ENCODE results near the gene XCL2. TPM values are rescaled to one million over a fixed set of nuclear protein-coding genes. Genes with fewer than 3 reads are reported as not detected.
"Not testable (repeated sequence)": the region's sequence is repeated elsewhere in the genome, so short reads cannot be mapped to it uniquely, and the experiment has no call there.

XCL2 gene
- not detected for total RNA-seq

GRCh38 chr1:168543840-168544498 is at the start of gene XCL2:
XCL2 (minus strand) TSS chr1:168543997; CDS start chr1:168543964, 33 bp downstream.
- not testable (repeated sequence) for H3K4me3 ChIP-seq, H3K9me3 ChIP-seq, H3K27ac ChIP-seq

GRCh38 chr1:168591641-168592250 is 47.9 kb upstream of the XCL2 start:
- intact Hi-C loops (cut with DNase I) = no loop called here
- peaks cover 0 to 2% of the 10 kb centered on the region in 2 donors for H3K9me3 ChIP-seq
- H3K4me1 ChIP-seq = no peaks in the 10 kb centered on the region
- no peak overlapping the region for H3K27ac ChIP-seq
- DNase-seq (ENCODE audit: low spot score in 2 of 2) = no peak
- no peaks in the 10 kb centered on the region for H3K36me3 ChIP-seq
- H3K4me3 ChIP-seq = no peak overlapping the region
- H3K27me3 ChIP-seq = no peaks in the 10 kb centered on the region
- TF ChIP-seq CTCF (IDR thresholded peaks at IDR 0.05) = no peak

More at GRCh38 chr1:168543840-168544498, at the start of gene XCL2:
- H3K4me1 ChIP-seq; H3K27me3 ChIP-seq; intact Hi-C loops (cut with DNase I); DNase-seq (ENCODE audit: low spot score in 2 of 2); H3K36me3 ChIP-seq: not testable (repeated sequence)

- no peaks in the 10 kb centered on the region for H3K9me3 ChIP-seq
- no peak for TF ChIP-seq CTCF (IDR thresholded peaks at IDR 0.05)
- H3K4me3 ChIP-seq = no peak overlapping the region
- intact Hi-C loops (cut with DNase I) = no loop called here
- H3K27ac ChIP-seq = no peak overlapping the region
- no peaks in the 10 kb centered on the region for H3K36me3 ChIP-seq
- H3K27me3 ChIP-seq = no peaks in the 10 kb centered on the region
- no peak for DNase-seq (ENCODE audit: low spot score in 2 of 2)
- no peaks in the 10 kb centered on the region for H3K4me1 ChIP-seq
Measured at GRCh38 chr1:168591066-168591465, 47.3 kb upstream of the XCL2 start.

- H3K4me3 ChIP-seq = no peak overlapping the region
- H3K9me3 ChIP-seq = no peaks in the 10 kb centered on the region
- intact Hi-C loops (cut with DNase I) = no loop called here
- no peak for TF ChIP-seq CTCF (IDR thresholded peaks at IDR 0.05)
- no peak for DNase-seq (ENCODE audit: low spot score in 2 of 2)
- H3K27me3 ChIP-seq = no peaks in the 10 kb centered on the region
- no peak overlapping the region for H3K27ac ChIP-seq
- peaks cover 0 to 7% of the 10 kb centered on the region in 2 donors for H3K4me1 ChIP-seq
- H3K36me3 ChIP-seq = no peaks in the 10 kb centered on the region
Measured at GRCh38 chr1:168589167-168589566, 45.4 kb upstream of the XCL2 start.

GRCh38 chr1:168585937-168586336 is 42.1 kb upstream of the XCL2 start:
- intact Hi-C loops (cut with DNase I) = no loop called here
- no peak overlapping the region for H3K27ac ChIP-seq

More at GRCh38 chr1:168585937-168586336, 42.1 kb upstream of the XCL2 start:
- Histone ChIP-seq H3K36me3 (no peaks in the 10 kb centered on the region), H3K9me3 (no peaks in the 10 kb centered on the region), H3K4me3 (no peak overlapping the region), H3K27me3 (no peaks in the 10 kb centered on the region), H3K4me1 (peaks cover 0 to 10% of the 10 kb centered on the region in 2 donors)
- DNase-seq (ENCODE audit: low spot score in 2 of 2) = no peak
- no peak for TF ChIP-seq CTCF (IDR thresholded peaks at IDR 0.05)
